ENCODE measurements around the gene CADPS2.
"Not testable (repeated sequence)": the region's sequence is repeated elsewhere in the genome, so short reads cannot be mapped to it uniquely, and the experiment has no call there.

CADPS2 gene

GRCh38 chr7:122849957-122850328 lies 36.3 kb downstream of the CADPS2 start:
- no peak for DNase-seq (ENCODE audit: low spot score)

DNA sequence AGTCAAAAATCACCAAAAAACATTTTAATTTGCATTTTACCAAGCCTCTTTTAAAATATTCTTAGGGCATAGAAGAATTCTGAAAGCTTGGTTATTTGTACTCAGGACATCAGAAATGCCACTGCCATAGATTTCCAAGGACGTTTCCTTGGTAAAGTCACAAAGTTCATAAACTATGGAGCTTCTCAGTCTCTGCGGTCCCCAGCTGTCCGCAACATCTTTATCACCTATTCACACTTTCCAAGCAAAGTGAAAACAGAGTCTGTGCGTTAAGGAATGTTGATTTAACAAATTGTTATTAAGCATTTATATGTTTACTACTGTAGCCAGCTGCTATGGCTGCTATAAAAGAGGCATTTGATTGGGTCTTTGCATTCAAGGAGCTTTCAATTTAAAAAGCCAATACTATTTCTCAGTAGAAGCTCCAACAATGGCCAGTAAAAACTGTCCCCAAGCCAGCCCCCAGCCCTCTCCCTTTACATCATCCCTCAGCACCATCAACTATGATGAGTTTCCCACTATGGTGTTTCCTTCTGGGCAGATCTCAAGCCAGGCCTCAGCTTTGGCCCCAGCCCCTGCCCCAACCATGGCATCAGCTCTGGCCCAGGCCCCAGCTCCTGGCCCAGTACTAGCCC lies 36.8 kb downstream of the CADPS2 start:
- no peak for DNase-seq (ENCODE audit: low spot score)

GRCh38 chr7:122847871-122848473 lies 38.3 kb downstream of the CADPS2 start:
- no peak for DNase-seq (ENCODE audit: low spot score)

GRCh38 chr7:122846591-122846990 lies 39.7 kb downstream of the CADPS2 start:
- no peak for DNase-seq (ENCODE audit: low spot score)

GRCh38 chr7:122845286-122845685 lies 41.0 kb downstream of the CADPS2 start:
- DNase-seq (ENCODE audit: low spot score) = no peak

GRCh38 chr7:122844191-122844988 lies 41.9 kb downstream of the CADPS2 start:
- no peak for DNase-seq (ENCODE audit: low spot score)

DNA sequence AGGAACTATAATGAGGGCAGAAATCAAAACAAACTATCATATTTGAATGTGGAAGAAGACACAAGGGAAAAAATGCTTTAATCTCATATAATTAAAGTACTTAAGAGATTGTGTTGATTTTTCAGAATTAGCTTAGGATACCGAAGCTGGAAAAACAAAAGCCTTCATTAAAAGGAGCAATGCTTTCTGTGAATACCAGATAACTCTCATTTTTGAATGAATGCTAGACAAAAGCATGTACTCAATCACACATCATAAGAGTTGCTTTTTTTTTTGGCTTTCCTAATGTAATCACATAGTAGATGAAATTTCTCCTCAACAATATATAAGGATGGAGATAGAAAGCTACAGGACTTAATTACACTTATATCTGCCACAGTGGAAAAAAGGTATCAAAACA lies 43.3 kb downstream of the CADPS2 start:
- DNase-seq (ENCODE audit: low spot score) = no peak

- not testable (repeated sequence) for DNase-seq (ENCODE audit: low spot score)
Observed at GRCh38 chr7:122836286-122836685, 50.0 kb downstream of the CADPS2 start.

- not testable (repeated sequence) for DNase-seq (ENCODE audit: low spot score)
Observed at GRCh38 chr7:122834571-122834942, 51.7 kb downstream of the CADPS2 start.

DNA sequence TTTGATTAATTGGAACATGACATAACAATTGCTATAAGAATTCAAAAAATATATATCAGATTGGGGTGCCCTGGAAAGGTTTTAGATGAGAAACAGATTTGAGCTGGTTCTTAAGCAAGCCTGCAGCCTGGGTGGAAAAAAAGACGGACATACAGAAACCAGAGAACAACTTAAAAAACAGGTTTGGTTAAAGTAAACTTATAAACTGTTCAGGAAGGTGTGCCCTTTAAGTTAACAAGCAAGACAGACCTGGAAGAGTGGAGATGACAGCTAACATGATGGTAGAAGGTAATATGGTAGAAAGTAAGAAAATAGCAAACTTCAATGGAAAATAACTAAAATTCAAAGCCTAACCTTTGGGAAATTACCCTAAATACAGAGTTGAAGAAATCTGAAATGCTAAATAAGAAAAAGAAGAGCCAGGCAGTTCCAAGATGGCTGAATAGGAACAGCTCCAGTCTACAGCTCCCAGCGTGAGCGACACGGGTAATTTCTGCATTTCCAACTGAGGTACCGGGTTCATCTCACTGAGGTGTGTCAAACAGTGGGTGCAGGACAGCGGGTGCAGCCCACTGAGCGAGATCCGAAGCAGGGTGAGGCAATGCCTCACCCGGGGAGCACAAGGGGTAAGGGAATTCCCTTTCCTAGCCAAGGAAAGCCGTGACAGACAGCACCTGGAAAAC lies 52.2 kb downstream of the CADPS2 start:
- DNase-seq (ENCODE audit: low spot score) = no peak

GRCh38 chr7:122831436-122831835 lies 54.8 kb downstream of the CADPS2 start:
- no peak for DNase-seq (ENCODE audit: low spot score)

DNA sequence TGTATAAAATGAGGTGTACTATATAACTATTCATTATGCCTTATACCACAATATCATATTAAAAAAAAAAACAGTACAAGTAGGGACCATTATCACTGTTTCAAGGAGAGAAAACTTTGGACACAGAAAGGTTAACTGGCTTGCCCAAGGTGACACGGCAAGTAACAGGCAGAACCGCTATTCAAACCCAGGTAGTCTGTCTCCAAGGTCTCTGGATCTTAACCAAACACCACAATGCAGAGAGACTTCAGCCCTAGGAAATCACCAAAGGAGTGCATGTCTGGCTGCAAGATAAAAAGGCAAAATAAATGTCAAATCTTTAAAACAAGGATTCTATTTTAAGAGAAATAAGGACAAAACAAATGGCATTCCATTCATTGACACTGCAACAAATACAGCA lies 56.3 kb downstream of the CADPS2 start:
- DNase-seq (ENCODE audit: low spot score) = no peak

DNA sequence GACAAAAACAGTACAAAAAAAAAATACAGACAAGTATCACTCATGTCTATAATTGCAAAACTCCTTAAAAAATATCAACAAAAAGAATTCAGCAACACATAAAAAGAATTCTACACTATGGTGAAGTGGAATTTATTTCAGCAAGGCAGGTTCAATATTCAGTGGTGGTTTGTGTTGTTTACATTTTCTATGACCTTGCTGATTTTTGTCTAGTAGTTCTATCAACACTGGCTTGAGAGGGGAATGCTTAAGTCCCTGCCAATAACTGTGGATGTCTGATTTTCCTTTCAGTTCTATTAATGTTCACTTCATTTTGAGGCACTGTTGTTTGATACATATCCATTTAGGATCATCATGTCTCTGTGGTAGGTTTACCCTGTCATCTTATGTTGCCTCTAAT lies 58.5 kb downstream of the CADPS2 start:
- no peak for DNase-seq (ENCODE audit: low spot score)

DNA sequence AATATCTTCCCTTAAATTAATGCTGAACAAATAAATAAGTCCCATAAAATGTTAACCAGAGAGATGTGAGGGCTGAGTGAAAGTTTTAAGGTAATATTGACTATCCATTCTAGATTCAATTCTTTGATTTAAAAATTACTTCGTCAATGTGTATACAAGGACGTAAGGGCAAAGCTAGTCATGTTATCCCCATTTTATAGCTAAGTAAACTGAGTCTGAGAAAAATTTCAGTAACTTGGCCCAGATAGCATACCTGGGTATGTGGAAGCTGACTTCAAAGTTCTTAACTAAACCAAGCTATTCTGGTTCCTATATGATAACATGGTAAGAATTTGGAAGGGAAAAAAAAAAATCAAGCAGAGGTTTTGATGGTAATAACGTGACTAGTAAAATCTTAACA lies 72.4 kb downstream of the CADPS2 start:
- no peak for DNase-seq (ENCODE audit: low spot score)

DNA sequence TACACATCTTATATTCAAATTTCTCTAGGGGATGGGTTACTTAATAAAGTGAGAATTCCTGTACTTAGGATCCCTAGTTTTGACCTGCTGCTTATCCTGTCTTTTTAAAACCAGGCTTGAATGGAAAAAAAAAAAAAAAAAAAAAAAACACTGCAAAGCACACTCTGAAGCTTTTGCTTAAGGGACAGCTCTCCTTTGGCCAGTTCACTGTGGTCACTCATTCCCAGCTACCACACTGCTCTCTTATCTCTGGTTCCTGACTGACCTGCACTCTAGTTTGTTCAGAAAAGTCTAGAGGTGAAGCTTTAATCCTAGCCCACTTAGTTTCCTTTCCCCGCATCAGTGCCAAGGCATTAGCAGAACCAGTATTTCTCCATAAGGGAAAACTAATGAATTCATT lies 82.4 kb downstream of the CADPS2 start:
- DNase-seq (ENCODE audit: low spot score) = no peak

DNA sequence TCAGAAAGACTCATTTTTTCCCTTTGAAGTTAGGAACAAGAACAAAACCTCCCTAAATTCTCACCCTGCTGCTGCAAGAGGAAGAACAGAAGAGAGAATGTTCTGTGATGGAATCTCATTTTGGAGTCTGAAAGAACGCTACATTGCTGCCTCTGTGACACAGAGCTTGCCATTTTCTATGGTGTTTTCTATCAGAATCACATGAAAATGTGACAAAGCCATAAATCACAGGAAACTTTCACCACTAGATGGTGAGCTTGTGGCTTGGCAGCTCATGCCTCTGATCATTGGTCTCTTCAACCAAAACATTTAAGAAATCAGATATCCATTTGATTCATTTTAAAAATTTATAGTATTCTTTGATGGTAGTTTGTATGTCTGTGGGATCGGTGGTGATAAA lies 82.9 kb downstream of the CADPS2 start:
- no peak for DNase-seq (ENCODE audit: low spot score)

GRCh38 chr7:122802301-122802751 lies 83.9 kb downstream of the CADPS2 start:
- DNase-seq (ENCODE audit: low spot score) = no peak

DNA sequence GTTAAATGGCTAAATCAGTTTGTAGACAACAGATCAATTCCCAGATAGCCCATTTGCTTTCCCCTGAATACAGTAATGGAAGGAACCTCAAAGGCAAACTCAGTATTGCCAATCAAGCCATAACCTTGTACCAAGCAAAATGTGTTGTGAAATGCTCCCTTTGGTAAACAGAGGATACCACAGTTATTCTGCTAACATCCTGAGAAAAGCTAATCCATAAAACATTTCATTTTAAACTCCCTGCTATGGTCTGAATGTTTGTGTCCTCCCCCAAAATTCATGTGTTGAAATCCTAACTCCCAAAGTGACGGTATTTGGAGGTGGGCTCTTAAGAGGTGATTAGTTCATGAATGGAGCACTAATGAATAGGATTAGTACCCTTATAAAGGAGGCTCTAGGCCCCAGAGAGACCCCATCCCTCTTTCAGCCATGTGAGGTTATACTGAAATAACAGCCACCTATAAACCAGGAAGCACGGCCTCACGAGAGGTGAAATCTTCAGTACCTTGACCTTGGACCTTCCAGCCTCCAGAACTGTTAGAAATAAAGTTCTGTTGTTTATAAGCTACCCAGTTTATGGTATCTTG lies 94.2 kb downstream of the CADPS2 start:
- no peak for DNase-seq (ENCODE audit: low spot score)

DNA sequence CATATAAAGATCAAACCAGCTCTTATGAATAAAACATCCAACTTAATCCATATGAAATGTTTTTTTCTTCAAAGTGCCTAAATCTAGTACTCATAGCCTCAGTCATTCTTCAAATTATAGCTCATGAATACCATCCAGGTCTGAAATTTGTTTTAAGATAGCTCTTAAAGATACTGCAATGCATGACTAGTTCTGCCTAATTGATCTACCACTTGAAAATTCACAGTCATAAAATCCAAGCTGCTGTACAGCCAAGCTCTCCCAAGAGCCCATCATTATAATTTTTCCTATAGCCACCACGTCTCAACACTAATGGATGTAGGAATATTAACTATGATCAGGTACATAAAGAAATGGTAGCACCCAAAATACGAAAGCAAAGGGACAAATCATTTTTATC lies 95.7 kb downstream of the CADPS2 start:
- no peak for DNase-seq (ENCODE audit: low spot score)

DNA sequence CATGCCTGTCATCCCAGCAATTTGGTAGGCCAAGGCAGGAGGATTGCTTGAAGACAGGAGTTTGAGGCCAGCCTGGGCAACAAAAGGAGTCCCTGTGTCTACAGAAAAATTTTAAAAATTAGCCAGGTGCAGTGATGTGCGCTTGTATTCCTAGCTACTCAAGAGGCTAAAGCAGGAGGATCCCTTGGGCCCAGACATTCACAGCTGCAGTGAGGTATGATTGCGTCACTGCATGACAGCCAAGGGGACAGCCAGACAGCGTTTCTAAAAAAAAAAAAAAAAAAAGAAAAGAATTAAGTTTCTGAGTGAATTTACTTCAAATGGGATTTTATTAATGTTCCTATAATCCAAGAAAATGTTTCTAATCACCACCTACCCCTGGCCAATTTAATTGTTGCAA lies 96.1 kb downstream of the CADPS2 start:
- no peak for DNase-seq (ENCODE audit: low spot score)

- no peak for DNase-seq (ENCODE audit: low spot score)
Observed at GRCh38 chr7:122789156-122789555, 97.1 kb downstream of the CADPS2 start.

DNA sequence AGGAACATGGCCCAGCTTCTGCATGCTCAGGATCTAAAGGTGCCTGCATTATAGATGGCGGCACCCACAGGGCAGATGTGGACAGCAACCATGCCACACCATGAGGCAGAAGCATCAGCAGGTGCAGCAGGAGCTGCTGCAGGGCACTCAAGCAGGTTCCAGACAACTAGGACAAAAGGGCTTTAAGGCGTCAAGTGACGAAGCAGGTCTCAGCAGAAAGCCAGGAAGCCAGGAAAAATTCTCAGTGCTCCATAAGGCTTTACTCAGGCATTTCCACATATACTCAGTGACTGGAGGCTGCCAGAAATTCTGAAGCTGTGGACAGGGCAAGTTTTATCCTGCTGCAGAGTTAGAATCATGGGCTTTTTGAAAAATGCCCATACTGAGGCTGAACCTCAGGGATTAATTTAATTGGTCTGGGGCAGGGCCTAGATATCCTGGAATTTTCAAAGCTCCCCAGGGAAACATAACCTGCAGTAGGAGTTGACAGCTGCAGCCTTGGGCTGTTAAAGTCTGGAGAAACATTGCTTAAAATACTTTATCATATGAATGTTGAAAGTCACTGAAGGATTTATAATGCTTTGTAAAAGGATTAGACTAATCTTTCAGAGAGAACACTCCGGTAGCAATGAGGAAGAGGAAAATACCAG lies 115.4 kb downstream of the CADPS2 start:
- no peak for DNase-seq (ENCODE audit: low spot score)

Data from hematopoietic multipotent progenitor cell treated with erythropoietin and hydrocortisone succinate and interleukin-3 and kit ligand, for 17 days (in vitro differentiated cells).